Panc1 (cell line): ENCODE results near the gene AURKB.
"Not testable (repeated sequence)": the region's sequence is repeated elsewhere in the genome, so short reads cannot be mapped to it uniquely, and the experiment has no call there.

ENCODE experiments used
- POLR2AphosphoS5 ChIP-seq: IDR thresholded peaks from 2 replicates; pipeline ENCODE4 v1.6.1; 2012; ENCODE audit warnings: mild to moderate bottlenecking, low read depth, low read length, moderate library complexity
- REST ChIP-seq, 2 experiments: IDR thresholded peaks; 2 replicates each; pipeline ENCODE4 v1.6.1; 2011 to 2012; ENCODE audit warnings: low read depth in 2 of 2, control low read depth in 1 of 2, low read length in 1 of 2, mild to moderate bottlenecking in 1 of 2, moderate library complexity in 1 of 2; ENCODE audit not compliant: insufficient read depth in 1 of 2
- SIN3A ChIP-seq: IDR thresholded peaks from 2 replicates; pipeline ENCODE4 v1.6.1; 2012; ENCODE audit warnings: low read depth, mild to moderate bottlenecking, low read length, moderate library complexity, borderline replicate concordance; ENCODE audit not compliant: insufficient read depth
- TCF7L2 ChIP-seq: IDR thresholded peaks from 2 replicates; pipeline ENCODE4 v1.6.1; 2011; ENCODE audit warnings: mild to moderate bottlenecking, low read depth, low read length, inconsistent platforms
- TF ChIP-seq, protein P1 (sequence below): fragments of 450-650 bp; IDR thresholded peaks from 2 replicates; pipeline ENCODE4 v1.5.1; 2017; ENCODE audit warnings: mild to moderate bottlenecking

GRCh38 chr17:8251411-8251810 lies 41.0 kb upstream of the AURKB start:
- TF ChIP-seq, protein P1, sequence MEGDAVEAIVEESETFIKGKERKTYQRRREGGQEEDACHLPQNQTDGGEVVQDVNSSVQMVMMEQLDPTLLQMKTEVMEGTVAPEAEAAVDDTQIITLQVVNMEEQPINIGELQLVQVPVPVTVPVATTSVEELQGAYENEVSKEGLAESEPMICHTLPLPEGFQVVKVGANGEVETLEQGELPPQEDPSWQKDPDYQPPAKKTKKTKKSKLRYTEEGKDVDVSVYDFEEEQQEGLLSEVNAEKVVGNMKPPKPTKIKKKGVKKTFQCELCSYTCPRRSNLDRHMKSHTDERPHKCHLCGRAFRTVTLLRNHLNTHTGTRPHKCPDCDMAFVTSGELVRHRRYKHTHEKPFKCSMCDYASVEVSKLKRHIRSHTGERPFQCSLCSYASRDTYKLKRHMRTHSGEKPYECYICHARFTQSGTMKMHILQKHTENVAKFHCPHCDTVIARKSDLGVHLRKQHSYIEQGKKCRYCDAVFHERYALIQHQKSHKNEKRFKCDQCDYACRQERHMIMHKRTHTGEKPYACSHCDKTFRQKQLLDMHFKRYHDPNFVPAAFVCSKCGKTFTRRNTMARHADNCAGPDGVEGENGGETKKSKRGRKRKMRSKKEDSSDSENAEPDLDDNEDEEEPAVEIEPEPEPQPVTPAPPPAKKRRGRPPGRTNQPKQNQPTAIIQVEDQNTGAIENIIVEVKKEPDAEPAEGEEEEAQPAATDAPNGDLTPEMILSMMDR, result not testable (repeated sequence)
- TF ChIP-seq SIN3A; POLR2AphosphoS5; REST (IDR thresholded peaks at IDR 0.05; ENCODE audit: insufficient read depth in 1 of 2, low read depth in 2 of 2, low read length in 1 of 2); TCF7L2: not testable (repeated sequence)
